IMR-90 (cell line): ENCODE results near the gene SLC24A3. TPM values are rescaled to one million over a fixed set of nuclear protein-coding genes. Genes with fewer than 3 reads are reported as not detected.

Experiments
- ATAC-seq: fragments of 200-7000 bp; cut with Tn5 transposase; 2 replicates; pipeline ENCODE4 v1.9.1; 2020; ENCODE audit warnings: low read depth, mild to moderate bottlenecking, moderate library complexity
- BruUV-seq: library from RNA; stranded (reverse); fragments of 400-500 nt; replicated peaks from 2 replicates; lab custom pipeline; 2021; lab: Mats Ljungman, UMichigan
- CTCF ChIA-PET: fragments of 300-600 bp; formaldehyde crosslinking; extraction: SDS; loops from one replicate; lab custom pipeline; 2021; ENCODE audit warnings: antibody characterized with exemption; lab: Yijun Ruan, JAX
- POLR2A ChIA-PET: fragments of 300-600 bp; sonication (Branson Sonifier 250); formaldehyde crosslinking; loops from one replicate; lab custom pipeline; 2022; ENCODE audit warnings: antibody characterized with exemption; ENCODE audit not compliant: unreplicated experiment; lab: Charles Lee
- DNase-seq: peaks from one replicate; pipeline ENCODE4 v3.0.0; 2013
- H2AFZ ChIP-seq: replicated peaks from 2 replicates; pipeline ENCODE3; 2013; ENCODE audit warnings: low read length, mild to moderate bottlenecking; ENCODE audit not compliant: poor library complexity
- H2AK5ac ChIP-seq: 2 replicates; pipeline ENCODE4 v1.6.1; 2013; ENCODE audit warnings: low read depth, low read length, inconsistent platforms
- H2AK9ac ChIP-seq: replicated peaks from 2 replicates; pipeline ENCODE3; 2013; ENCODE audit warnings: mild to moderate bottlenecking, low read depth, low read length, moderate library complexity; ENCODE audit not compliant: poor library complexity
- H2BK120ac ChIP-seq: 2 replicates; pipeline ENCODE4 v1.6.1; 2013; ENCODE audit warnings: low read depth, low read length, inconsistent platforms
- H2BK15ac ChIP-seq: 3 replicates; pipeline ENCODE4 v1.6.1; 2013; ENCODE audit warnings: low read depth, low read length, inconsistent platforms
- H2BK20ac ChIP-seq: 2 replicates; pipeline ENCODE4 v1.6.1; 2013; ENCODE audit warnings: low read depth, mild to moderate bottlenecking, inconsistent platforms, low read length, moderate library complexity
- H2BK5ac ChIP-seq: 2 replicates; pipeline ENCODE4 v1.6.1; 2013; ENCODE audit warnings: mild to moderate bottlenecking, low read depth, low read length, inconsistent platforms; ENCODE audit not compliant: poor library complexity, severe bottlenecking
- H3K14ac ChIP-seq: replicated peaks from 2 replicates; pipeline ENCODE4 v1.6.1; 2013; ENCODE audit warnings: low read depth, low read length, inconsistent platforms
- H3K18ac ChIP-seq: 2 replicates; pipeline ENCODE4 v1.6.1; 2013; ENCODE audit warnings: low read depth, low read length, control low read depth
- H3K23ac ChIP-seq: 2 replicates; pipeline ENCODE4 v1.6.1; 2013; ENCODE audit warnings: low read depth, low read length, inconsistent platforms
- H3K27ac ChIP-seq: 2 replicates; pipeline ENCODE4 v1.5.1; 2013; ENCODE audit warnings: mild to moderate bottlenecking, control low read depth, low read length; ENCODE audit not compliant: insufficient read depth
- H3K27me3 ChIP-seq: 2 replicates; pipeline ENCODE4 v1.6.1; 2013; ENCODE audit warnings: low read length; ENCODE audit not compliant: control insufficient read depth, insufficient read depth
- H3K36me3 ChIP-seq: 2 replicates; pipeline ENCODE4 v1.6.1; 2013; ENCODE audit warnings: low read length, mixed read lengths; ENCODE audit not compliant: control insufficient read depth, insufficient read depth
- H3K4ac ChIP-seq: 2 replicates; pipeline ENCODE4 v1.6.1; 2013; ENCODE audit warnings: low read depth, low read length, inconsistent platforms
- H3K4me1 ChIP-seq: 2 replicates; pipeline ENCODE4 v1.6.1; 2013; ENCODE audit warnings: low read length, mixed read lengths; ENCODE audit not compliant: control insufficient read depth, insufficient read depth
- H3K4me2 ChIP-seq: 2 replicates; pipeline ENCODE4 v1.6.1; 2013; ENCODE audit warnings: low read depth, mild to moderate bottlenecking, control low read depth, low read length, moderate library complexity
- H3K4me3 ChIP-seq: 2 replicates; pipeline ENCODE4 v1.5.1; 2013; ENCODE audit warnings: low read depth, mild to moderate bottlenecking, control low read depth, low read length, moderate library complexity; ENCODE audit not compliant: insufficient read depth
- H3K56ac ChIP-seq: 2 replicates; pipeline ENCODE4 v1.6.1; 2013; ENCODE audit warnings: low read length, inconsistent platforms; ENCODE audit not compliant: insufficient read depth; ENCODE audit errors: extremely low read depth
- H3K79me1 ChIP-seq, 2 experiments: 2 replicates each; pipeline ENCODE4 v1.6.1; 2013; ENCODE audit warnings: low read length in 2 of 2, inconsistent platforms in 1 of 2, low read depth in 1 of 2
- H3K9ac ChIP-seq: 2 replicates; pipeline ENCODE4 v1.6.1; 2013; ENCODE audit warnings: low read depth, low read length, control low read depth
- H3K9me1 ChIP-seq: 2 replicates; pipeline ENCODE4 v1.6.1; 2013; ENCODE audit warnings: low read length, inconsistent platforms; ENCODE audit not compliant: insufficient read depth
- H3K9me3 ChIP-seq: 2 replicates; pipeline ENCODE4 v1.6.1; 2013; ENCODE audit warnings: low read length; ENCODE audit not compliant: control insufficient read depth, insufficient read depth
- H4K20me1 ChIP-seq: 2 replicates; pipeline ENCODE4 v1.6.1; 2013; ENCODE audit warnings: low read length, inconsistent platforms; ENCODE audit not compliant: insufficient read depth
- H4K5ac ChIP-seq: 2 replicates; pipeline ENCODE4 v1.6.1; 2013; ENCODE audit warnings: mild to moderate bottlenecking, low read depth, low read length, control low read depth
- H4K8ac ChIP-seq, 2 experiments: 2 replicates each; pipeline ENCODE4 v1.6.1; 2013; ENCODE audit warnings: low read depth in 2 of 2, low read length in 2 of 2, control low read depth in 1 of 2, inconsistent platforms in 1 of 2
- H4K91ac ChIP-seq: 2 replicates; pipeline ENCODE4 v1.6.1; 2013; ENCODE audit warnings: low read depth, low read length, inconsistent platforms; ENCODE audit not compliant: insufficient read depth
- BHLHE40 ChIP-seq: fragments of 150-350 bp; IDR thresholded peaks from 2 replicates; pipeline ENCODE4 v1.6.1; 2016; ENCODE audit warnings: mild to moderate bottlenecking, low read depth, low read length
- CEBPB ChIP-seq: IDR thresholded peaks from 2 replicates; pipeline ENCODE4 v1.6.1; 2012; ENCODE audit warnings: low read depth, low read length, improper control_type of control experiment
- CHD1 ChIP-seq: IDR thresholded peaks from 2 replicates; pipeline ENCODE4 v1.6.1; 2012; ENCODE audit warnings: low read depth, low read length, improper control_type of control experiment
- FOS ChIP-seq: fragments of 150-350 bp; IDR thresholded peaks from 2 replicates; pipeline ENCODE4 v1.6.1; 2016; ENCODE audit warnings: low read depth, low read length
- MAFK ChIP-seq: IDR thresholded peaks from 2 replicates; pipeline ENCODE4 v1.6.1; 2012; ENCODE audit warnings: low read depth, low read length, improper control_type of control experiment
- MAZ ChIP-seq: IDR thresholded peaks from 2 replicates; pipeline ENCODE4 v1.6.1; 2012; ENCODE audit warnings: low read depth, mild to moderate bottlenecking, low read length, improper control_type of control experiment, moderate library complexity, borderline replicate concordance
- MXI1 ChIP-seq: IDR thresholded peaks from 2 replicates; pipeline ENCODE4 v1.6.1; 2012; ENCODE audit warnings: low read depth, mild to moderate bottlenecking, low read length, moderate library complexity, borderline replicate concordance
- NFE2L2 ChIP-seq: fragments of 150-350 bp; IDR thresholded peaks from 2 replicates; pipeline ENCODE4 v1.6.1; 2016; ENCODE audit warnings: low read depth, mild to moderate bottlenecking, low read length
- POLR2A ChIP-seq: IDR thresholded peaks from 2 replicates; pipeline ENCODE4 v1.6.1; 2012; ENCODE audit warnings: mild to moderate bottlenecking, low read depth, low read length
- RAD21 ChIP-seq: IDR thresholded peaks from 2 replicates; pipeline ENCODE4 v1.6.1; 2012; ENCODE audit warnings: low read length, improper control_type of control experiment
- RFX5 ChIP-seq: IDR thresholded peaks from 2 replicates; pipeline ENCODE4 v1.8.0; 2012; ENCODE audit warnings: low read depth, mild to moderate bottlenecking, low read length, moderate library complexity
- SMC3 ChIP-seq: fragments of 150-350 bp; IDR thresholded peaks from 2 replicates; pipeline ENCODE4 v1.6.1; 2016; ENCODE audit warnings: low read depth, mild to moderate bottlenecking, antibody characterized with exemption, low read length, moderate library complexity
- USF2 ChIP-seq: fragments of 150-350 bp; IDR thresholded peaks from 2 replicates; pipeline ENCODE4 v1.6.1; 2017; ENCODE audit warnings: mild to moderate bottlenecking, antibody characterized with exemption, low read length, low read depth
- WGBS, 2 experiments: methylation state at CpG; one replicate each; pipeline versions ENCODE4 v1.1.5 to v1.1.7; 2013; ENCODE audit warnings: missing lambda C conversion rate in 2 of 2; ENCODE audit not compliant: insufficient read length in 1 of 2; ENCODE audit errors: extremely low coverage in 2 of 2; 5-methylcytosine and 5-hydroxymethylcytosine counted together
- dilution Hi-C: fragments of 300-500 bp; cut with HindIII; formaldehyde crosslinking; loops from one replicate; pipeline ENCODE4 v1.14.3; 2018; ENCODE audit warnings: low sequenced_read_pairs; ENCODE audit not compliant: unreplicated experiment
- in situ Hi-C: fragments of 300-500 bp; cut with MboI; formaldehyde crosslinking; loops from 3 replicates; pipeline ENCODE4 v1.14.3; 2019; ENCODE audit warnings: low sequenced_read_pairs, inconsistent platforms, mixed read lengths
- intact Hi-C: fragments of 100-400 bp; cut with micrococcal nuclease; formaldehyde crosslinking; loops from 2 replicates; pipeline ENCODE4 v1.10.0; 2022
- polyA plus RNA-seq, 3 experiments: library from polyadenylated mRNA; depleted of rRNA; stranded (reverse); fragments of >200 nt; gene quantifications; 2 replicates each; pipeline ENCODE4 v1.2.3, GENCODE V29; 2012; ENCODE audit warnings: low replicate concordance in 1 of 3
- total RNA-seq: library from RNA; depleted of rRNA; stranded (reverse); fragments of >200 nt; gene quantifications from 2 replicates; pipeline ENCODE4 v1.2.3, GENCODE V29; 2012
- TF ChIP-seq, protein P1 (sequence below): fragments of 150-350 bp; IDR thresholded peaks from 2 replicates; pipeline ENCODE4 v1.6.1; 2016; ENCODE audit warnings: low read depth, mild to moderate bottlenecking, low read length, moderate library complexity, borderline replicate concordance
- TF ChIP-seq, protein P2 (sequence below): conservative IDR thresholded peaks from 2 replicates; pipeline ENCODE4 v1.5.1; 2012; ENCODE audit warnings: mild to moderate bottlenecking, low read depth, low read length, improper control_type of control experiment

The SLC24A3 gene
- total and polyA plus RNA-seq, 2 of the 4 experiments (the other 2 are of a cell fraction) = not detected

DNA sequence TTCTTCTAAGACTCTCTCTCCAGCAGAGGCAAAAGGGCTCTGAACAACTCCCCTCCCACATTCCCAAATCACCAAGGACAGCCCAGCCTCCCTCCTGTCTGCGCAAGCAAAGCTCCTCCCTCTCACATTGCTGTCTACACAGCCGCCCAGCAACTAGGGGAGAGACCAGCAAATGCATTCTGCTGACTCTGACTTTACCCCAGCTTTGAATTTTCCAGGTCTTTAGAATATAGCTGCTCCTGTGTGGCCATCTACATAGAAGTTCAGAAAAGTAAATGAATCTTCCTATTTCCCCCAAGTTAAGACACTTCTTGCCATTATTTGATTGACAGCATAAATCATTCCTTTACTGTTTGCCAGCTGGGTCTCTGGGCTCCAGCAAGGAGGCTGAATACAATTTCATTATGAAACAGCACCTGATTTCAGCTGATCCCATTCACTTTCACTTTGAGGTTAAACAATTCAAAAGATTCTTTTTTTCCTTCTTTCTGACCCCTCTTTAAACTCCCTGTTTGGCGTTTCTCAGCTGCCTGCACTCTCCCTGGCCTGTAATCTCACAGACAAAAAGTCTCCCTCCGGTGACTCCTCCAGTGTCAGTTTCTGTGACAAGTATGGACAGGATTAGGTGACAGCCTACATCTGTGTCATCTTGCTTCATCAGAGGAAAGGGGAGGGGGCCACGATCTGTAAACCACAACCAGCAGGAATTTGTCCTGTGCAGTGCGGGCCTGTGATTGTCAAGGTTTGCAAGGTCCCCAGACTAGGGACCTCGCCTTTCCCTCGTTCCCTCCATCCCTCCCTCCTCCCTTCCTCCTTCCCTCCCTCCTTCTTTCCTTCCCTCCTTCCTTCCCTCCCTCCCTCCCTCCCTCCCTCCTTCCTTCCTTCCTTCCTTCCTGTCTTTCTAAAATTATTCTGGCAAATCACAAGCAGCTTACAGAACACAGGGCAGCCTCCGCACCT is 340.1 kb downstream of the SLC24A3 start:
- intact Hi-C loops = no loop called here
- in situ Hi-C loops = no loop called here
- Histone ChIP-seq H2BK20ac (no peak overlapping the region), H2AK9ac (no peak overlapping the region), H4K20me1 (no peaks in the 10 kb centered on the region), H3K4me3 (no peak overlapping the region), H4K8ac (no peak overlapping the region), H3K4me1 (no peaks in the 10 kb centered on the region), H3K27me3 (no peaks in the 10 kb centered on the region), H3K14ac (no peak overlapping the region), H3K4ac (no peak overlapping the region), H3K18ac (no peak overlapping the region), H4K5ac (no peak overlapping the region), H3K79me1 (no peaks in the 10 kb centered on the region), H3K9me3 (no peaks in the 10 kb centered on the region), H2AK5ac (no peak overlapping the region), H2BK15ac (no peak overlapping the region), H3K27ac (no peak overlapping the region), H2BK120ac (no peak overlapping the region), H3K36me3 (no peaks in the 10 kb centered on the region), H4K91ac (no peak overlapping the region), H3K56ac (no peak overlapping the region), H3K9ac (no peak overlapping the region), H3K9me1 (no peaks in the 10 kb centered on the region), H2AFZ (no peak overlapping the region), H3K4me2 (no peak overlapping the region), H3K23ac (no peak overlapping the region), H2BK5ac (no peak overlapping the region)
- CTCF ChIA-PET = no interaction called here
- dilution Hi-C loops = no loop called here
- ATAC-seq (peak; percentile 37; the same call in 1 of the 2 replicates), DNase-seq (peak; percentile 3)
- no TSS peak for BruUV-seq
- POLR2A ChIA-PET = no interaction called here
- no CpG with 5 or more reads among the region's 9 CpGs for WGBS, 2 experiments
- TF ChIP-seq, protein P1, sequence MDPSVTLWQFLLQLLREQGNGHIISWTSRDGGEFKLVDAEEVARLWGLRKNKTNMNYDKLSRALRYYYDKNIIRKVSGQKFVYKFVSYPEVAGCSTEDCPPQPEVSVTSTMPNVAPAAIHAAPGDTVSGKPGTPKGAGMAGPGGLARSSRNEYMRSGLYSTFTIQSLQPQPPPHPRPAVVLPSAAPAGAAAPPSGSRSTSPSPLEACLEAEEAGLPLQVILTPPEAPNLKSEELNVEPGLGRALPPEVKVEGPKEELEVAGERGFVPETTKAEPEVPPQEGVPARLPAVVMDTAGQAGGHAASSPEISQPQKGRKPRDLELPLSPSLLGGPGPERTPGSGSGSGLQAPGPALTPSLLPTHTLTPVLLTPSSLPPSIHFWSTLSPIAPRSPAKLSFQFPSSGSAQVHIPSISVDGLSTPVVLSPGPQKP = no peak
- TF ChIP-seq MAFK (no peak), CHD1 (no peak), SMC3 (no peak), MXI1 (no peak), POLR2A (no peak), USF2 (no peak), RAD21 (no peak), BHLHE40 (no peak), MAZ (no peak), CEBPB (no peak), RFX5 (no peak), FOS (no peak), NFE2L2 (no peak)
- TF ChIP-seq, protein P2, sequence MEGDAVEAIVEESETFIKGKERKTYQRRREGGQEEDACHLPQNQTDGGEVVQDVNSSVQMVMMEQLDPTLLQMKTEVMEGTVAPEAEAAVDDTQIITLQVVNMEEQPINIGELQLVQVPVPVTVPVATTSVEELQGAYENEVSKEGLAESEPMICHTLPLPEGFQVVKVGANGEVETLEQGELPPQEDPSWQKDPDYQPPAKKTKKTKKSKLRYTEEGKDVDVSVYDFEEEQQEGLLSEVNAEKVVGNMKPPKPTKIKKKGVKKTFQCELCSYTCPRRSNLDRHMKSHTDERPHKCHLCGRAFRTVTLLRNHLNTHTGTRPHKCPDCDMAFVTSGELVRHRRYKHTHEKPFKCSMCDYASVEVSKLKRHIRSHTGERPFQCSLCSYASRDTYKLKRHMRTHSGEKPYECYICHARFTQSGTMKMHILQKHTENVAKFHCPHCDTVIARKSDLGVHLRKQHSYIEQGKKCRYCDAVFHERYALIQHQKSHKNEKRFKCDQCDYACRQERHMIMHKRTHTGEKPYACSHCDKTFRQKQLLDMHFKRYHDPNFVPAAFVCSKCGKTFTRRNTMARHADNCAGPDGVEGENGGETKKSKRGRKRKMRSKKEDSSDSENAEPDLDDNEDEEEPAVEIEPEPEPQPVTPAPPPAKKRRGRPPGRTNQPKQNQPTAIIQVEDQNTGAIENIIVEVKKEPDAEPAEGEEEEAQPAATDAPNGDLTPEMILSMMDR = no peak
